GM18511 (cell line): Measurements from ENCODE around the gene NFU1.

Source experiments
- ATAC-seq: cut with Tn5 transposase; IDR thresholded peaks from one replicate; pipeline ENCODE4 v1.9.1; 2021; ENCODE audit warnings: mild to moderate bottlenecking, moderate library complexity; ENCODE audit not compliant: unreplicated experiment

Gene NFU1

DNA sequence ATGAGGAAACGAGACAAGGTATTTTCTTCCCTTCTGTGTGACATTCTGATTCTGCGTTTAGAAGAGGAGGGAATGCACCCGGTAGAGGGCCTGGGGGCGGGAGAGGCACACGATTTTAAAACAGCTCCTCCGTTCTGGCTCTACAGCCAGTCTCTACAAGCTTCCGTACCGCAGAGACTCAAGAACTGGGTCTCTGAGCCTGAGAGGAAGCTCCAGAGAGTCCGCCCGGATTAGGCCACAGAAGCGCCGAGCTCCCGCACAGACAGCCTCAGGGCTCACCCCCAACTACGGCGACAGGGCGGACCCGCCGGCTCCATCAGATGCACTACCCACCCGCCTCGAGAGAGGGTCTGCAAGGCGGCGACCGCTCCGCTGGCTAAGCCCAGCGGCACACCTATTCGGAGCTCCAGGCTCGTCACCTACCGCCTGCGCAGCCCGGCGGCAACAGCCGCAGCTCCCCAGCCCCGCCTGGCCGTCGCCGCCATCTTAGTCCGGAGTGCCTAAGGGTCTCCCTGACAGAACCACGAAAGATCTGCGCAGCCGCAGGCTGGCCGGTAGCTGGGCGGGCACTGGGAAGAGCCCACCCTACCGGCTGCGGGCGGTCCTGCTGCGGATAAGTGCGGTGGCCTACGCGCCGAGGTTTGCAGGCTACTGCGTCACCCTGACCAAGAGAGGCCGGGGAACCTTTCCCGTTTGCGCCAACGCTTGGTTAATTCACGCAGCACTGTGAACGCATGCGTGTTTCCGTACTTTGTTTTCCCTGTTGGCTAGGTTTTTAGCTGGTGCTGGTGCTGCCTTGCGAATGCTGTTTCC, at the start of gene NFU1:
NFU1 (minus strand) TSS at position 498 of the 813 bp plus-strand sequence; CDS start at position 485, 13 bp downstream.
- peak; percentile 95 for ATAC-seq

DNA sequence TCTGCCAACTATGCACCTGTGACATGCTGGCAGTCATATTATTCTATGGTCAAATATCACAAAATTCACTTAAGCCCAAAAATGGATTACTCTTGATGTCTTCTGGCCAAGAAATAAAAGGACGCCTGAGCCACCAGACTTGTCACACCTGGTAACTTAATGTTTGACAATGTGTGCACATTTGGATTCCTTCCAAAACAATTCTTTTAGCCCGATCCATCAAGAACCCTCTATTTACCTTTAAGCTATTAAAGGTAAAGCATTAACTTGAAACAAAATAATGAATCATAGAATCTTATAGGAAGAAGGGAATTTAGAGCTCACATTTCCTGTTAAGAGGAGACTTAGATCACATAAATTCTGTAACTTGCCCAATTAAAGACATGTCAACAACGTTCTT, 46.5 kb upstream of the NFU1 start:
- ATAC-seq: no peak

DNA sequence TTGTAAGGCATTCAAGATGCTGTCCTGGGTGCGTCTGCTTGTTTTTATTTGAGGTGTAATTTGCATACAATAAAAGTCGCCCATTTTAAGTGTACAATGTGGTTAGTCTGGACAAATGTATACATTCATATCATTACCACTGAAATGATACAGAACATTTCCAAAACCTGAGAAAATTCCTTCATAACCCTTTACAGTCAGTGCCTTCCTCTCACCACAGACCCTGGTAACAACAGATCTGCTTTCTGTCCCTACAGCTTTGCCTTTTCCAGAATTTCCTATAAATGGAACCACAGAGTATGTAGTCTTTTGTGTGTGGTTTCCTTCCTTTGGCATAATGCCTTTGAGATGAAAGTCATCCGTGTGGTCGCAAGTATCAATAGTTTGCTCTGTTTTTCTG, 45.8 kb upstream of the NFU1 start:
- ATAC-seq: no peak

DNA sequence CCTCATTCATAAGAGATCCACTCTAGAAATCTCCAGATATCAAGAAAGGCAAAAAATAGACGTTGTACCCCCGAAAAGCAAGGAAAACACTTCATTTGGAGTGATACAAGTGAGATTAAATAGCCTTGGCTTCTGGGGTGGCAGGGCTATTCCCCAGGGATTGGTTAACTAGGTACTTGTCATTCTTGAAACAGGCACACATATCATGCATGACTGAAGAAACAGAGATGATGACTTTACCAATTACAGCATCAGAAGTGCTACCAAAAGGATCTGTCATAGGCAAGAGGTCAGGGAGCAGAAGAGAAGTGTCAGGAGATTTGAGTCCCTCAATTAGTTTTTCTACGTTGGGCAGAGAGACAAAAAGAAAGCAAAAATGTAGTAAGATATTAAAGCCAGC, 45.2 kb upstream of the NFU1 start:
- ATAC-seq: no peak

DNA sequence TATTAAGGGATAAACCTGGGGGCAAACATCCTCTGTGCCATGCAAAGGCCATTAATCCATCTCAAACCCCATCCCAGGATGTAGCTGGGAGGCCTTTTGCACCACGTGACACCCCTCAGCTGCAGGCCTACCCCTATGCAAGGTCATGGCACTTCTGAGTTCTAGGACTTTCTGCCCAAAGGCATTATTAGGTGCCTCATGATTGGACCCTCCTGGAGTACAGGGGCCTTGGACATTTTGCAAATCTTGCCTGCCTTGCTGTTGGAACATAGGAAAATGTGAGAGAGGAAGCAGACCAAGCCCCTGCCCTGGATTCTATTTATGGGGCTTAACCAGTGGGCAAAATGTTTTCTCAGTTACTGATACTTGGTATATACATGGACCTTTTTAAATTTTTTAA, 44.2 kb upstream of the NFU1 start:
- no peak for ATAC-seq

DNA sequence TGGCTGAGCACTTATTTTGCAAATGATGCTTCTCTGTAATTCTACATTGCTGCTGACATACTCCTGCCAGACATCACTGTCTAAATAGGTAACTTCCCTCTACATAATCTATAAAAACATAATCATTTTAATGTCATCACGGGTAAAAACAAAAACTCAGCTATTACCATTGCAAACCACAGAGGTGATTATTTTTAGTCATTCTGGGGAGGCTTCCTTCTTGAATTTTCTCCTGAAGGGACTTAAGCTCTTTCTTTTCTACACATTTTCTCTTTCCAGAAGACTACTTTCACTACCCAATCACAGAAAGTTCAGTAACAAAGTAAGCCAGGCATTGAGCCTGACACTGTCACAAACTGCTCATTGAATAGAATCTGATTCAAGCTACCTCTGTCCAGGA, 40.4 kb upstream of the NFU1 start:
- no peak for ATAC-seq

DNA sequence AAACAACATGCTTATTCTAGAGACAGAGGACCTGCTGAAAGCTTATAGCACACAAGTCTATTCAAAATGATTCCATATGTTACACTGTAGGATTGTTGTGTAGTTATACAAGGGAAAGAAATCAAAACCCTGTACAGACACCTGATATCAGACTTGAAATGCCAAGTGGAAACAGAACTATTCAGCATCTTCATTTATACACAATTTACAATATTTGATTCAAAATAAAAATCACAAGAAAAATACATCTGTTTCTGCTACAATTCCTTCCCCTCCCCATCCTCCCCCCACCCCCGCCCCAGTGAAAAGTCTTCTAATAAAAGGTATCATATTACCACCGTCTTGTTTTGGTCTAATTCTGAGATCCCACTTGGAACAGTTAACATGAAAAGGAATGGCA, 37.5 kb upstream of the NFU1 start:
- ATAC-seq: no peak

DNA sequence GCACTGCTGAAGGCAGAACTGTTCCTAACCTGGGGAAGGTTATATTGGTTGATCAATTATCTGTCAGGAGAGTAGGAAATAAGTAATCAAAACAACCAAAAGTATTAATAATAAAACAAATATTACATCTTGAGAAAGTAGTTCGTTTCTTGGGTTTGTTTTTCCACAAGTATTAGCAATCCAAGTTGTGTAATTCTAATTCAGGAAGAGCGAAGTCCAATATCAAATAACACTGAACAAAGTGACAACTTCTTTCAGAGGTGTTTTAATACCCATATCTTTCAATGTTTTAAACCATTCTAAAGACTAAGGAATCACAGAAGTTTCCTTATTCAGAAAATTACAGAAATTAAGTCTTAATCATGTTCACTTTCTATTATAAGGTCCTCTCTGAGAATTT, 34.6 kb upstream of the NFU1 start:
- no peak for ATAC-seq

DNA sequence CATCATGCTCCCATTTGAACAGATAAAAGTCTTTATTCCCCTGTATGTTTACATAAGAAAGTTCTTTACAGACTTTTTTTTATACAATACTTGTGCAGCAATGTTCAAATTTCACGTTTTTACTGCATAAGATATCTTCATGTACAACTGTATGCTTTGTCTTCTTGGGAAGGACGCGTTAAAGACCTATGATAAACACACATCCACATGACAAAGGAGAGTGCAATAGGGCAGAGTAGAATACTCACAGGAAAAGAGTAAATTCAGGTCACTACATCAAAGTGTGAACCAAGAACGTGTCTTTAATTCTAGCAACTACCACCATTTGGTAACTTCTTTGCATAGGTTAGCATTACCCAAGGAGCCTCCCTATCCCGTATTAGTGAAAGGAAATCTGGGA, 33.7 kb upstream of the NFU1 start:
- ATAC-seq: no peak

DNA sequence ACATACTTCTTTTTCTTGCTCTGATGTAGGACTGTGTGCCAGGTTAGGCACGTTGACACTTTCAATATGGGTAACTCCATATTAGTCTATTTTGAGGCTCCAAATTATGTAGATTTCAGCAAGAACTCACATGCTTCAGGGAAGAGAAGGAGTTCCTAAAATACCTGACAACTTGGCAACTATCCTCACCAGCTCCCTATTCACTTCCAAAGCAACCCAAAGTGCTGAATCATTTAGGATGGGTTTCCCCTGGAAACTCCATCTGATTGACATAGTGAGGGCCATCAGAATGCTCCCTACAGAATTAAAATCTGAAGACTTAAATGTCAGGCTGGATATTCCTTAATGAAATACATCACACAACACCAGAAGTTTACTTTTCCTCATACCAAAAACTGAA, 32.5 kb upstream of the NFU1 start:
- no peak for ATAC-seq

DNA sequence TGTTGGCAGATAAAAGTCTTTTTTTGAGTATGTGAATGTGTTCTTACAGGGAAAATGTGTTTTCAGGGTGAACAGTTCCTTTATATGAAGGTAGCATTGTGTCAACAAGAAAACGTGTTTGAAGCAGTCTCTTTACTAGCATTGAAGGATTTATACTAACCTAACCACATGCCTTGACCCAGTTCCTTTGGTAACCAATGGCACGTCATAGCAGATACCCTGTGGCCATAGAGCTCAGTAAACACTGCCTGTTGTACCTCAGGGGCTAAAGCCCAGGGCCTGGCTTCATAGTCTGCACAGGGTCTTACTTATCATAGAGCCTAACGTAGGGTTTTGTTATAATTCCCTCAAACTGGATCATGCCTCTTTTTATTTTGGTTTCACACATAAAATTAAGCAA, 32.1 kb upstream of the NFU1 start:
- ATAC-seq: no peak

DNA sequence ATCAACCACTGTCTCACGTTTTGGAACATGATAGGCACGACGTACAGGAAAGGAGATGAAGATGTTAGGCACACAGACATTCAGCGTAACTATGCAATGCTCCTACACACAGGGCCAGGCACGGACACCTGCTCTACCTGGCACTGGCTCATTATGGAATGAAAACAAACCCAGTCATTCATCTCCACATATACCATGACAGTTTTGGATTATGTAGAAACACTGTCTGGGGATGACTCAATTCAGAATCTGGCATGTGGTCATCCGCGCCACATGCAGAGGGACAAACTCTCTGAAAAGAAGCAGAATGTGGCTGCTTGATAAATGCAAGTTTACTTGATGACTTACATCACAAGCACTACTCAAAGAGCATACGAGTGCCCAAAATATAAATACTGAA, 29.5 kb upstream of the NFU1 start:
- ATAC-seq: no peak

DNA sequence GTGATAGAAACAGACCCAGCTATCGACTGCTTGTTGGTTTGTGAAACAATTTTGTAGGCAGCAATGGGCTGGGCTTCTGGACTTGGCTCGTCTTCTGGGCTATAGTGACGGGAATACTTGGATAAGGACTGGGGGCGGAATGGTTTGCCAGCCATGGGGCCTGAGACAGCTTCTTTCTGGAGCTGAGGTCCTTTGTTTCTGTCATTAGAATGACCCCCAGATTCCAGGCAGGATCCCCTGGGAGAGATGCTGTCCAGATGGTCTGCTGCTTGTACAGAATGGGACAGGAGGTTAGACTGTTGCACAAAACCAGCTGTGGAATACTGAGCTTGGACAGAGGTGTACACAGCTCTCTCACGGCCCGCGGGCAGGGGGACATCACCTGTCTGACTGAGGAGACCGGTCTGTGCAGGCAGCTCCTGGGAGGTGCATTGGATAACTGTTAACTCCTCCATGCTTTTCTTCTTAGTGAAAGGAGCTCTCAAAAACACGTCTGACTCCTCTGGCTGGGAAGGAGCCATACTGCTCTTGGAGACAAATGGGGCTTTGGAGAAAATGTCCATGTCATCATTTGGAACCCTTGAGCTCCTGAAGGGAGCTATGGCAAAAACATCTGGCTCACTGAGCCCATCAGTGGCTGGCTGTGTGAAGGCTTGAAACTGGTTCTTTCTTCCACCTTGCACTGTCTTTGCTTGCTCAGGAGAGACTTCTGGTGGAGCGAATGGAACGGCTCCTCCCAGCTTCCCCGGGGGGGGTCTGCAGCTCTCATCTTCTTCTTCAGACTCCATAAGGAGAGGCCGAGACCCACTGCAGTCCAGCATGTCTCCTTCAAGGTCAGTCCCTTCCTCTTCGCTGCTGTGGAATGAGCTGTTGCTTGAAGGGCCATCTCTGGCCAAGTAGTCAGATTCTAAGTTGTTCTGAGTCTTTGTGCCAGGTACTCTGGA, 28.6 kb upstream of the NFU1 start:
- no peak for ATAC-seq

DNA sequence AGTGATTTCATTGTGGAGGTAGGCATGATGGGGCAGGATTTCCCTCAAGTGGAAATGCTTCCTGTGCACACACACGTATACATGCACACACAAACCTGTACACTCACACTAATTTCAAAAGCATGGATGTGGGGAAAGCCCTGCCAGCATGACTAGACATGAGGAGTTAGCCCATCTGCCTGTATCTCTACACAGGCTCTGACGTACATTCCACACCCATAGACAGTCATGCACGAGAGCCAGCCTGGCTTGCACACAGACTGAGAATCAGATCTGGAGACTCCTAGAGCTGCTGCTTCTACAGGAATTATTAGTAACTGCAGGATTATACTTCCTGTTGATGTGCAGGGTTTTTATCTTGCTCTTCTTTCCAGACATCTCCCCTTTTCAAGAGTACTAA, 27.3 kb upstream of the NFU1 start:
- ATAC-seq: no peak

DNA sequence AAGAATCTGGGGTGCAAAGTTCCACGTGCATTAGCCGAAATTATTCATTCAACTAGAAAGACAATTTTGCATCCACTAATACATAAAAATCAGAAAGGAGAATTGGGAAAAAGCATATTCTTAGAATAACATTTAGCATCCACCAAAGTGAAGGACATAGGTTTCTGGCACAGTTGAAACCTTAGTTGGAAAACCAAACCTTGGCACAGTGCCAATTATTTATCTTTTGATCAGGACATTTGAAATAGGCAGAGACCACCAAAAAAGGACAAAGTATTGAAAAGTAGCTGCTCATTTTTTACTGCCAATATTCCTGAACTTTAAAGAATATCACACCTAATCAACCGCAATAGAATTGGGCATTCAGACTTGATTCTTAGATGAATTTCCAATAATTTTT, 25.5 kb upstream of the NFU1 start:
- ATAC-seq: no peak

DNA sequence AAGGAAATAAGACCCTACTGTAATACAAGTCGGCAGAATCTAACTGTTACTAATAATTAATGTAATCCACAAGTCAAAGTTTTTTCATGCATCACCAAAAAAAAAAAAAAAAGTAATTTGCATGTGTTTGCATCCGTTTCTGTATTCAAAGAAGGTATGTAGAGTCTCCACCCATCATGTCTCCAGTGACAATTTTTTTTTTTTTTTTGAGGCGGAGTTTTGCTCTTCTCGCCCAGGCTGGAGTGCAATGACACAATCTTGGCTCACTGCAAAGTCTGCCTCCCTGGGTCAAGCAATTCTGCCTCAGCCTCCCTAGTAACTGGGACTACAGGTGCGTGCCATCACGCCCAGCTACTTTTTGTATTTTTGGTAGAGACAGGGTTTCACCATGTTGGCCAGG, 24.2 kb upstream of the NFU1 start:
- ATAC-seq: no peak

DNA sequence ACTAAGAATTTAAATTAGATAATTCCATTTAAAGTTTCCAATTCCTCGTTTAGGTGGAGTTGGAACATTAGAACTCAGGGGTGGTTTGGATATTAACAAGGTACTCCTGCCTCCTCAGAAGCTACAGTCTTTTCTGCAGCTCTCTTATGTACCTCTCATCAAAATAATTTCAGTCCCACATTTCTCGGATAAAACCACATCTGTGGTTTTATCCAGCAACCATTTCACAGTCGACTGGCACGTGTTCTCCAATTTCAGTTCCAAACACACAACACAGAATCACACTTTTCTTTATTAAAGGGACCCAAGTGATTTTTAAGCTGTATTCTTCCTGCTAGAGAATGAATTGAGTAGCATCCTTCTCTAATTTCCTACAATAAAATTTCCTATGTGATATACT, 22.7 kb upstream of the NFU1 start:
- ATAC-seq: no peak

DNA sequence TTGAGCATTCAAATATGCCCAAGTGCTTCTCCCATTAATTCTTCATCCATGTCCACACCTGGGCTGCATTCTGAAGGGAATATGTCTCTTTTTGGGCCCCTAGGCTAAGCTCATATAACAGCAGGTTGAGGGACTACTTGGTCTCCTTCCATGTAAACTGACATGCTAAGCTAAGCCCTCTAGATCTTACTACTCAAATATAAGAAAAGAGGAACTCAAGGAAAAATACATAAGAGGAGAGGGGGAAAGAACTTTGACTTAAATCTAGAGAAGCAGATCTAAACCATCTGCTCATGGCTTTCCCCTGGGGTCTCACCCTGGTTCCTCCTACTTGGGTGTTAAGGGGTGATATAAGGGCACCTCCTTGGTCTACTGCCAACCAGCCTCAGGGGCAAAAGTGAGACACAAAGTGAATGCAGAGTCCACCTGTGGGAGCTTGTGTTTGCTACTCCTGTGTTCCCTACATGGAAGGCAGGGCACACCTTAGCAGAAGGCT, 19.8 kb upstream of the NFU1 start:
- no peak for ATAC-seq

DNA sequence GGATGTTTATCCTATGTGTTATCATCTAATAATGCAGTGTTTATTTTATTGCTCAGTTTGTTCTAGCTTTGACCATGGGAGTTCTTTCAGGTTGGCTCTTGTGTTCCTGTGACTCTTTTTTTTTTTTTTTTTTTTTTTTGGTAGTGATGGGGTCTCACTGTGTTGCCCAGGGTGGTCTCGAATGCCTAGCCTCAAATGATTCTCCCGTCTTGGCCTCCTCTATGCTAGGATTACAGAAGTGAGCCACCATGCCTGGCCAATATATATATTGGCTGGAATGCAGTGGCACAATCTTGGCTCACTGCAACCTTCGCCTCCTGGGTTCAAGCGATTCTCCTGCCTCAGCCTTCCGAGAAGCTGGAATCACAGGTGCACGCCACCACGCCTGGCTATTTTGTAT, 18.9 kb upstream of the NFU1 start:
- ATAC-seq: no peak

DNA sequence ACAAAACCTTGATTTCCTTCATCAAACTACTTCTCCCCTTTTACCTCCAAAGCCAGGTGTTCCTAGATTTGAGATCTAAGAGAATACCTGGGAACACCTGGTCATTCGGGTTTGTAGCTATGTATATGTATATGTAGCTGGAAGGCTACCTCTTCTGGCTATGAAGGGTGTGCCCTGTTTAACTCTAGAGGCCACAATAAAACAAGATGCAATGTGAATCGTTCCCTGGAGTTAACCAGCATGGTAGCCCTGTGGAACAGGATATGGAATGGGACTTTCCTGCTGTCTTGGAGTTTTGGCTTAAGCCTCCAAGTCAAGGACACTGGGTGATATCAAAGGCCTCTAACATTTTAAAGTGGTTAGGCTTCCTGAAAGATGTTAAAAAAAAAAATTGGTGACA, 17.7 kb upstream of the NFU1 start:
- ATAC-seq: no peak

DNA sequence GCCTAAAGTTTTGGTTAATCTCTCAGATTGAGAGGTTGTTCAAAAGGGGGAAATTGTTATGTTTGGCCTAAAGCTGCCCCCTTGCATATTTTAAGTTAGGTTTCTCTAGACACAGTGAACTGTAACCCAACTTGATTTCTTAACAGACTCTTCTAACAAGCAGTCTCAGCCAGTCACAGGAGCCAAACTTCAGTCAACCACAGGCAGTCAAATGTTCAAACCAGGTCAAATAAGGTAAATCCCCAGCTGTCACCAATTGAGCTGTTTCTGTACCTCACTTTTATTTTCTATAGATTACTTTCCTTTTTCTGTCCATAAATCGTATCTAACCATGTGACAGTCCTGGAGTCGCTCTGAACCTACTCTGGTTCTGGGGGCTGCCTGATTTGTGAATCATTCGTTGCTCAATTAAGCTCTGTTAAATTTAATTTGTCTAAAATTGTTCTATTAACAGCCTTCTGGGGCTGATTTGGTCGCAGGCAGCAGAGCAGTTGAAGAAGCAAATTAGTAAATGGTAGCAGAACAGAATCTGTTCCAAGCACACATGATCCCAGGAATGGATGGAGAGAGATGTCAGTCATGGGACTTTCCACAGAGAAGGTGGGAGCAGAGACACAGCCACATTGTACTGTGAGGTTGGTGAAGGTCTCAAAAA, 16.4 kb upstream of the NFU1 start:
- peak; percentile 96 for ATAC-seq
